CD4-positive, alpha-beta T cell treated with Interleukin-10 for 1 hour (primary cell): ENCODE data around the gene PANX2.

Experiments used
- DNase-seq: peaks from one replicate; pipeline ENCODE4 v3.0.0-alpha.2; 2020

Gene PANX2

GRCh38 chr22:50216055-50216683 is 45.6 kb downstream of the PANX2 start:
- DNase-seq, result no peak

GRCh38 chr22:50216684-50217520 is 46.4 kb downstream of the PANX2 start:
- DNase-seq, result no peak

GRCh38 chr22:50217543-50218152 is 47.1 kb downstream of the PANX2 start:
- DNase-seq, result no peak

- no peak for DNase-seq
Observed at GRCh38 chr22:50218153-50218995, 47.8 kb downstream of the PANX2 start.

- DNase-seq, result no peak
Observed at GRCh38 chr22:50218996-50219727, 48.6 kb downstream of the PANX2 start.

- no peak for DNase-seq
Observed at GRCh38 chr22:50219800-50220602, 49.5 kb downstream of the PANX2 start.

- DNase-seq, result no peak
Observed at GRCh38 chr22:50220603-50221409, 50.3 kb downstream of the PANX2 start.

GRCh38 chr22:50221410-50222300 is 51.1 kb downstream of the PANX2 start:
- no peak for DNase-seq

GRCh38 chr22:50222508-50222907 is 52.0 kb downstream of the PANX2 start:
- DNase-seq, result no peak

GRCh38 chr22:50224071-50224470 is 53.5 kb downstream of the PANX2 start:
- DNase-seq, result no peak

GRCh38 chr22:50225200-50225969 is 54.9 kb downstream of the PANX2 start:
- DNase-seq, result no peak

- no peak for DNase-seq
Observed at GRCh38 chr22:50226063-50226874, 55.7 kb downstream of the PANX2 start.

GRCh38 chr22:50226875-50227165 is 56.3 kb downstream of the PANX2 start:
- DNase-seq, result no peak

- no peak for DNase-seq
Observed at GRCh38 chr22:50227579-50228215, 57.2 kb downstream of the PANX2 start.

- no peak for DNase-seq
Observed at GRCh38 chr22:50228366-50228765, 57.8 kb downstream of the PANX2 start.

GRCh38 chr22:50229370-50229769 is 58.8 kb downstream of the PANX2 start:
- no peak for DNase-seq
